Measurements from ENCODE around the gene RNF220.

GRCh38 chr1:44406737-44407429 lies 1.8 kb downstream of the RNF220 start:
- TF ChIP-seq POLR2AphosphoS5 (IDR thresholded peaks at IDR 0.05; ENCODE audit: low read depth, low read length) (no peak), POLR2A (IDR thresholded peaks at IDR 0.05; ENCODE audit: low read depth, low read length) (no peak), TAF1 (IDR thresholded peaks at IDR 0.05; ENCODE audit: borderline replicate concordance, low read depth, low read length) (no peak)

Measured in GM12892 (cell line).